A549 (cell line): ENCODE measurements around the gene MPRIP. TPM values are rescaled to one million over a fixed set of nuclear protein-coding genes. Genes with fewer than 3 reads are reported as not detected.

Experiments
- ATAC-seq, 2 experiments: fragments of 200-7000 bp in 1 of 2; fragments of >200 bp in 1 of 2; cut with Nextera tagmentation in 1 of 2; cut with Tn5 transposase in 1 of 2; 3 replicates each; pipeline versions ENCODE4 v1.8.0 to v1.9.1; 2018 to 2020; ENCODE audit warnings: mild to moderate bottlenecking in 1 of 2, moderate library complexity in 1 of 2
- CTCF ChIA-PET: fragments of 300-600 bp; sonication (Branson Sonifier 250); formaldehyde crosslinking; extraction: SDS; loops from one replicate; lab custom pipeline; 2021; ENCODE audit warnings: antibody characterized with exemption, inconsistent platforms; lab: Yijun Ruan, JAX
- POLR2A ChIA-PET: fragments of 350-600 bp; formaldehyde crosslinking; extraction: SDS; loops from one replicate; lab custom pipeline; 2021; ENCODE audit warnings: antibody characterized with exemption, inconsistent platforms; lab: Yijun Ruan, JAX
- DNase-seq, 2 experiments: peaks; one replicate each; pipeline versions ENCODE4 v3.0.0 to v3.0.0-alpha.2; 2011 to 2016; ENCODE audit warnings: low read depth in 1 of 2, low spot score in 1 of 2
- FAIRE-seq: peaks from 2 replicates; lab custom pipeline; 2011; peaks lifted over from hg19 to GRCh38; lab: Jason Lieb, UNC
- H3K27ac ChIP-seq, 2 experiments: fragments of >200 bp; sonication (Bioruptor Twin); formaldehyde crosslinking; 3 replicates each; pipeline ENCODE4 v1.5.1; 2016 to 2017
- H3K4me1 ChIP-seq: fragments of >200 bp; sonication (Bioruptor Twin); formaldehyde crosslinking; 3 replicates; pipeline ENCODE4 v1.6.1; 2016
- H3K4me2 ChIP-seq: fragments of >200 bp; sonication (Bioruptor Twin); formaldehyde crosslinking; 3 replicates; pipeline ENCODE4 v1.6.1; 2016
- H3K4me3 ChIP-seq: fragments of >200 bp; sonication (Bioruptor Twin); formaldehyde crosslinking; 3 replicates; pipeline ENCODE4 v1.5.1; 2016
- H3K9me3 ChIP-seq: fragments of >200 bp; sonication (Bioruptor Twin); formaldehyde crosslinking; 3 replicates; pipeline ENCODE4 v1.6.1; 2016
- CEBPB ChIP-seq, 2 experiments: fragments of >200 bp in 1 of 2; sonication (Bioruptor Twin) in 1 of 2; formaldehyde crosslinking in 1 of 2; IDR thresholded peaks; 2 replicates each; pipeline ENCODE4 v1.6.1; 2012 to 2016
- GATA3 ChIP-seq: IDR thresholded peaks from 2 replicates; pipeline ENCODE4 v1.6.1; 2012; ENCODE audit warnings: borderline replicate concordance
- HEYL ChIP-seq: fragments of 250-450 bp; sonication (Bioruptor Pico); IDR thresholded peaks from 2 replicates; pipeline ENCODE4 v1.8.0; 2021; ENCODE audit warnings: mild to moderate bottlenecking, moderate library complexity
- HOXA7 ChIP-seq: fragments of 250-450 bp; sonication (Bioruptor Pico); IDR thresholded peaks from 2 replicates; pipeline ENCODE4 v1.5.0; 2020; ENCODE audit warnings: mild to moderate bottlenecking, moderate library complexity
- HOXB5 ChIP-seq: fragments of 250-450 bp; sonication (Bioruptor Pico); IDR thresholded peaks from 2 replicates; pipeline ENCODE4 v1.5.0; 2020; ENCODE audit warnings: mild to moderate bottlenecking, moderate library complexity
- KDM1A ChIP-seq: fragments of 200-600 bp; sonication (generic); IDR thresholded peaks from 2 replicates; pipeline ENCODE4 v1.6.1; 2016; ENCODE audit warnings: low read depth, mild to moderate bottlenecking
- MAFK ChIP-seq: fragments of 450-650 bp; IDR thresholded peaks from 2 replicates; pipeline ENCODE4 v1.6.1; 2014; ENCODE audit not compliant: partially characterized antibody
- MAZ ChIP-seq: fragments of 150-350 bp; IDR thresholded peaks from 2 replicates; pipeline ENCODE4 v1.6.1; 2014; ENCODE audit warnings: antibody characterized with exemption, low read depth, low read length, borderline replicate concordance
- NFE2L2 ChIP-seq: fragments of 150-350 bp; conservative IDR thresholded peaks from 2 replicates; pipeline ENCODE4 v1.6.1; 2014; ENCODE audit warnings: low read length
- POLR2A ChIP-seq: IDR thresholded peaks from 2 replicates; pipeline ENCODE4 v1.6.1; 2012; ENCODE audit warnings: mild to moderate bottlenecking, low read length
- RAD21 ChIP-seq, 2 experiments: fragments of >200 bp in 1 of 2; sonication (Bioruptor Twin) in 1 of 2; formaldehyde crosslinking in 1 of 2; IDR thresholded peaks in 1 of 2; conservative IDR thresholded peaks in 1 of 2; 2 replicates in 1 of 2; 3 replicates in 1 of 2; pipeline ENCODE4 v1.6.1; 2012 to 2018; ENCODE audit warnings: inconsistent platforms in 1 of 2
- RFX5 ChIP-seq: fragments of 450-650 bp; IDR thresholded peaks from 2 replicates; pipeline ENCODE4 v1.7.1; 2014; ENCODE audit warnings: antibody characterized with exemption, mild to moderate bottlenecking, moderate library complexity
- SMC3 ChIP-seq: fragments of >200 bp; sonication (Bioruptor Twin); formaldehyde crosslinking; IDR thresholded peaks from 3 replicates; pipeline ENCODE4 v1.6.1; 2018; ENCODE audit warnings: inconsistent platforms
- WGBS: methylation state at CpG from one replicate; pipeline ENCODE4 v1.1.6; 2017; ENCODE audit errors: missing lambda C conversion rate; 5-methylcytosine and 5-hydroxymethylcytosine counted together
- polyA plus RNA-seq, 4 experiments: library from polyadenylated mRNA; depleted of rRNA in 3 of 4; stranded (reverse); fragments of >200 nt; fragmentation: RNase III in 1 of 4; extraction: RNeasy Plus Mini Kit Qiagen cat#74134 plus additional on column Dnase treatment in 1 of 4; gene quantifications; 2 replicates in 3 of 4; 3 replicates in 1 of 4; pipeline ENCODE4 v1.2.3, GENCODE V29; 2011 to 2017
- TF ChIP-seq, protein P1 (sequence below): IDR thresholded peaks from 2 replicates; pipeline ENCODE4 v1.6.1; 2012
- TF ChIP-seq, protein P2 (sequence below): fragments of 250-450 bp; sonication (Bioruptor Pico); IDR thresholded peaks from 2 replicates; pipeline ENCODE4 v1.5.0; 2020; ENCODE audit warnings: low read depth, mild to moderate bottlenecking, moderate library complexity
- TF ChIP-seq, protein P3 (sequence below): IDR thresholded peaks from 2 replicates; pipeline ENCODE4 v1.6.1; 2012
- TF ChIP-seq, protein P4 (sequence below): fragments of 200-600 bp; sonication (generic); IDR thresholded peaks from 2 replicates; pipeline ENCODE4 v1.6.1; 2016; ENCODE audit warnings: antibody characterized with exemption, mild to moderate bottlenecking, moderate library complexity

MPRIP gene
- polyA plus RNA-seq, 2 of the 4 experiments (the other 2 are of a cell fraction) = 147 to 228 TPM

DNA sequence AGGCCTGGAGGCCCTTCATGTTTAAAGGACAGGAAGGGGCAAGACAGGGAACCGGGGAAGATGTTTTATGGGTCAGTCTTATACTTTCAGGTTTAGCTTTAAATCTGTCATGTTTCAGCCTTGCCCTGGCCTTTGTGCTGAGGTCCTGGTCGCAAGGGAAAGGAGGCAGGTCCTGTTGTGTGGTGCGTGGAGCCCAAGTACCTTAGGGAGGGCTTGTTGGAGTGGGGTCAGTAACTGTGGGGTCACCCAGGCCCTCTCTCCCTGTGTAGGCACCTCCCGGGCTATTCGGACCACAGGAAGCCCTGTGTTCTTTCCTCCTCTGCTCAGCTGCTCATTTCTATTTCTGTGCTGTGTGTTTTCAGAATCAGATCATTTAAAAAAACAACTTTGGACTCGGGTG lies 42.7 kb downstream of the MPRIP start:
- no peak for DNase-seq
- 91% methylated on average over 6 of the region's 6 CpGs for WGBS
- FAIRE-seq = no peak
- ATAC-seq = no peak
- TF ChIP-seq GATA3 = no peak
- TF ChIP-seq, all 56 proteins: peak for 0
- Histone ChIP-seq H3K4me3 (no peak overlapping the region), H3K9me3 (no peaks in the 10 kb centered on the region), H3K4me1 (peaks cover 61% of the 10 kb centered on the region), H3K4me2 (no peak overlapping the region), H3K27ac (peak overlapping the region in 1 of 2 experiments; percentile 45; a peak in 2 of 6 replicates)
- ChIA-PET POLR2A (no interaction called here), CTCF (interaction anchor here (1.2 to 2.2 kb wide), 2 partner anchors 57 to 93 kb away, joined by 3 to 7 read pairs; no protein-coding TSS in a partner anchor)

DNA sequence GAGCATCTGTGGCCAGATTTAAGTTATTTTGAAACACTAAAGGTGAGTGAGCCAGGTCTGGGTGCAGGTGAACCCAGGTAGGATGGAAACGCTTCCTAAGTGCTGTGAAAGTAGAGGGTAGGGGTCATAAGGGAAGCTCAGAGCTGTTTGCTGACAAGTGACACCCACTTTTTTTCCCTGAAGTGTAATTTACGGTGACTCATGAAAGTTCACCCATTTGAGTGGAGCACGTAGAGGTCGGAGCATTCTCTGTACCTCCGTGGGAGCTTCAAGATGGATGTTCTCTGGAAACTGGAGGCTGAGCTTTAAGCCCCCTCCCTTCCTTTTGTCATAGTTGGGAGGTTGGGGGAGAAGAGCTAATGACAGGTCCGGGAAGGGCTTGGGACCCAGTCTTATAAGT lies 44.3 kb downstream of the MPRIP start:
- H3K4me1 ChIP-seq = peaks cover 63% of the 10 kb centered on the region
- DNase-seq (no peak), FAIRE-seq (no peak), ATAC-seq (no peak)
- 92% methylated on average over 6 of the region's 6 CpGs for WGBS
- ChIA-PET POLR2A (interaction anchor here (0.6 kb wide), 1 partner anchor 8 kb away, joined by 3 read pairs; no protein-coding TSS in a partner anchor), CTCF (interaction anchor here (0.6 to 2.2 kb wide), 7 partner anchors 9 to 92 kb away, joined by 3 to 7 read pairs (median 4); no protein-coding TSS in a partner anchor)
- no peak overlapping the region for H3K4me3 ChIP-seq
- peak overlapping the region; percentile 15 to 32; a peak in 3 of 6 replicates for H3K27ac ChIP-seq
- TF ChIP-seq RFX5 (no peak), NFE2L2 (no peak), POLR2A (no peak), HOXB5 (no peak)
- TF ChIP-seq, protein P1, sequence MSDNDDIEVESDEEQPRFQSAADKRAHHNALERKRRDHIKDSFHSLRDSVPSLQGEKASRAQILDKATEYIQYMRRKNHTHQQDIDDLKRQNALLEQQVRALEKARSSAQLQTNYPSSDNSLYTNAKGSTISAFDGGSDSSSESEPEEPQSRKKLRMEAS = no peak
- TF ChIP-seq, protein P2, sequence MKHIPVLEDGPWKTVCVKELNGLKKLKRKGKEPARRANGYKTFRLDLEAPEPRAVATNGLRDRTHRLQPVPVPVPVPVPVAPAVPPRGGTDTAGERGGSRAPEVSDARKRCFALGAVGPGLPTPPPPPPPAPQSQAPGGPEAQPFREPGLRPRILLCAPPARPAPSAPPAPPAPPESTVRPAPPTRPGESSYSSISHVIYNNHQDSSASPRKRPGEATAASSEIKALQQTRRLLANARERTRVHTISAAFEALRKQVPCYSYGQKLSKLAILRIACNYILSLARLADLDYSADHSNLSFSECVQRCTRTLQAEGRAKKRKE = no peak
- H3K4me2 ChIP-seq = no peak overlapping the region
- no peaks in the 10 kb centered on the region for H3K9me3 ChIP-seq

DNA sequence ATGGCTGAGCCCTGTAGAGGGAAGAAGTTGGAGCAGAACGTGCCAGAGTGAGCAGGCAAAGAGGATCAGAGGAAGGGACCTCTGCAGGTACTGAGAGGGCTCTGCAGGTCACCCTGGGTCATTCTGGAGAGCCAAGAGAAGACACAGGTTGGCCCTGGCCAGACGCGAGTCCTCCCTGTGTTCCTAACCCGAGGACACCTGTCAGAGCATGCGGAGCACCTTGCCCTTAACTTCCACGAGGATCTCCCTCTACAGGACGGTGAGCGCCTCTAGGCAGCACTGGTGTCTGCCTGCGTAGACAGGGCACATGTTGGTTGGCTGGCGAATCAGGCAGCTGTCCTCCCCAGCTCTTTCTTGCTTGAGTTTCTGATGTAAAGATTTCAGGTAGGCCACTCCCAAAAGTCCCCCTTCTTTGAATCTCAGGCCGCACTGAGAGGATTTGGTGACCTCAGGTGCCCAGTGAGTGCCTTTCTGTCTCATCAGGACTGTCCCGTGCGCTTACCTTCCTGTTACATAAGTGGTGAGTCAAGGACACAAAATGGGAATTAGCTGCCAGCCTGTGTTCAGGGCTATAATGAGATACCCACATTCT lies 45.3 kb downstream of the MPRIP start:
- POLR2A ChIA-PET = interaction anchor here (0.6 kb wide), 1 partner anchor 81 kb away, joined by 10 read pairs; no protein-coding TSS in a partner anchor
- Histone ChIP-seq H3K27ac (peak overlapping the region in 1 of 2 experiments; percentile 32; a peak in 4 of 6 replicates), H3K4me1 (peaks cover 72% of the 10 kb centered on the region), H3K9me3 (no peaks in the 10 kb centered on the region), H3K4me2 (no peak overlapping the region), H3K4me3 (no peak overlapping the region)
- DNase-seq = no peak
- TF ChIP-seq SMC3 (no peak), HOXA7 (CRISPR knock-in tag) (no peak), MAFK (no peak), MAZ (no peak), KDM1A (no peak), CEBPB (IDR thresholded peaks at IDR 0.05) (no peak), RAD21 (conservative IDR thresholded peaks at IDR 0.05 in 1 of 2, IDR thresholded peaks at IDR 0.05 in 1 of 2) (no peak), HEYL (CRISPR knock-in tag) (no peak)
- TF ChIP-seq, protein P3, sequence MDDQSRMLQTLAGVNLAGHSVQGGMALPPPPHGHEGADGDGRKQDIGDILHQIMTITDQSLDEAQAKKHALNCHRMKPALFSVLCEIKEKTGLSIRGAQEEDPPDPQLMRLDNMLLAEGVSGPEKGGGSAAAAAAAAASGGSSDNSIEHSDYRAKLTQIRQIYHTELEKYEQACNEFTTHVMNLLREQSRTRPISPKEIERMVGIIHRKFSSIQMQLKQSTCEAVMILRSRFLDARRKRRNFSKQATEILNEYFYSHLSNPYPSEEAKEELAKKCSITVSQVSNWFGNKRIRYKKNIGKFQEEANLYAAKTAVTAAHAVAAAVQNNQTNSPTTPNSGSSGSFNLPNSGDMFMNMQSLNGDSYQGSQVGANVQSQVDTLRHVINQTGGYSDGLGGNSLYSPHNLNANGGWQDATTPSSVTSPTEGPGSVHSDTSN = no peak
- TF ChIP-seq, protein P4, sequence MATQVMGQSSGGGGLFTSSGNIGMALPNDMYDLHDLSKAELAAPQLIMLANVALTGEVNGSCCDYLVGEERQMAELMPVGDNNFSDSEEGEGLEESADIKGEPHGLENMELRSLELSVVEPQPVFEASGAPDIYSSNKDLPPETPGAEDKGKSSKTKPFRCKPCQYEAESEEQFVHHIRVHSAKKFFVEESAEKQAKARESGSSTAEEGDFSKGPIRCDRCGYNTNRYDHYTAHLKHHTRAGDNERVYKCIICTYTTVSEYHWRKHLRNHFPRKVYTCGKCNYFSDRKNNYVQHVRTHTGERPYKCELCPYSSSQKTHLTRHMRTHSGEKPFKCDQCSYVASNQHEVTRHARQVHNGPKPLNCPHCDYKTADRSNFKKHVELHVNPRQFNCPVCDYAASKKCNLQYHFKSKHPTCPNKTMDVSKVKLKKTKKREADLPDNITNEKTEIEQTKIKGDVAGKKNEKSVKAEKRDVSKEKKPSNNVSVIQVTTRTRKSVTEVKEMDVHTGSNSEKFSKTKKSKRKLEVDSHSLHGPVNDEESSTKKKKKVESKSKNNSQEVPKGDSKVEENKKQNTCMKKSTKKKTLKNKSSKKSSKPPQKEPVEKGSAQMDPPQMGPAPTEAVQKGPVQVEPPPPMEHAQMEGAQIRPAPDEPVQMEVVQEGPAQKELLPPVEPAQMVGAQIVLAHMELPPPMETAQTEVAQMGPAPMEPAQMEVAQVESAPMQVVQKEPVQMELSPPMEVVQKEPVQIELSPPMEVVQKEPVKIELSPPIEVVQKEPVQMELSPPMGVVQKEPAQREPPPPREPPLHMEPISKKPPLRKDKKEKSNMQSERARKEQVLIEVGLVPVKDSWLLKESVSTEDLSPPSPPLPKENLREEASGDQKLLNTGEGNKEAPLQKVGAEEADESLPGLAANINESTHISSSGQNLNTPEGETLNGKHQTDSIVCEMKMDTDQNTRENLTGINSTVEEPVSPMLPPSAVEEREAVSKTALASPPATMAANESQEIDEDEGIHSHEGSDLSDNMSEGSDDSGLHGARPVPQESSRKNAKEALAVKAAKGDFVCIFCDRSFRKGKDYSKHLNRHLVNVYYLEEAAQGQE = no peak
- CTCF ChIA-PET = interaction anchor here (0.7 to 1.6 kb wide), 4 partner anchors 13 to 91 kb away, joined by 3 to 6 read pairs (median 4); no protein-coding TSS in a partner anchor
- FAIRE-seq = no peak
- 84% methylated on average over 13 of the region's 13 CpGs for WGBS
- ATAC-seq = peak; percentile 17 to 21; a peak in 4 of 6 replicates
